ENCODE measurements around the gene TRPM5.

The TRPM5 gene

DNA sequence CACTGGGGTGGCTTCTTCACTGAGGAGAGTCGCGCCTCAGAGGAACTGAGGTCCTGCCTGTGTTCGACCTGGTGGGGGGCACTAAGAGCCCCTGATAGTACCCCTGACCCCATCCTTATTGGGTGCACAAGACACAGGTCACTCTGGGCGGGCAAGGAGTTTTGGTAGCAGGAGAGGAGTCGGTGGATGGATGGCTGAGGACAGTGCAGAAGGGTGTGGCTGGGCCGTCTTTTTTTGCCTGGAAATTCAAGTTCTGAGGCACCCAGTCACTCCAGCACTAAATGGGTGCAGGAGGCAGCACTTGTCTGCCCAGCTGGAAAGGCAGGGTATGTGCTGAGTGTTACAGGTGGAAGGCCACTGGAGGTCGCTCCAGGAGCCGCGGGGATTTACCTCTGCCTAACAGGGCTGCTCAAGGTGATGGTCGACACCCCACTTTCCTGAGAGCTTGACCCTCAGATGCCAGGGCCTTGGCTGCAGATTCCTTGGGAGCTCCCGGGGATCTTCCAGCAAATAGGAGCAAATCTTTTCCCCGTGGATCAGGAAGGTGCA lies 42.8 kb downstream of the TRPM5 start:
- no peak for DNase-seq (ENCODE audit: low read depth)
- peak overlapping the region; percentile 100 for H3K4me3 ChIP-seq (ENCODE audit: low read length)
- TF ChIP-seq, protein P1, sequence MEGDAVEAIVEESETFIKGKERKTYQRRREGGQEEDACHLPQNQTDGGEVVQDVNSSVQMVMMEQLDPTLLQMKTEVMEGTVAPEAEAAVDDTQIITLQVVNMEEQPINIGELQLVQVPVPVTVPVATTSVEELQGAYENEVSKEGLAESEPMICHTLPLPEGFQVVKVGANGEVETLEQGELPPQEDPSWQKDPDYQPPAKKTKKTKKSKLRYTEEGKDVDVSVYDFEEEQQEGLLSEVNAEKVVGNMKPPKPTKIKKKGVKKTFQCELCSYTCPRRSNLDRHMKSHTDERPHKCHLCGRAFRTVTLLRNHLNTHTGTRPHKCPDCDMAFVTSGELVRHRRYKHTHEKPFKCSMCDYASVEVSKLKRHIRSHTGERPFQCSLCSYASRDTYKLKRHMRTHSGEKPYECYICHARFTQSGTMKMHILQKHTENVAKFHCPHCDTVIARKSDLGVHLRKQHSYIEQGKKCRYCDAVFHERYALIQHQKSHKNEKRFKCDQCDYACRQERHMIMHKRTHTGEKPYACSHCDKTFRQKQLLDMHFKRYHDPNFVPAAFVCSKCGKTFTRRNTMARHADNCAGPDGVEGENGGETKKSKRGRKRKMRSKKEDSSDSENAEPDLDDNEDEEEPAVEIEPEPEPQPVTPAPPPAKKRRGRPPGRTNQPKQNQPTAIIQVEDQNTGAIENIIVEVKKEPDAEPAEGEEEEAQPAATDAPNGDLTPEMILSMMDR (conservative IDR thresholded peaks at IDR 0.05; ENCODE audit: low read depth, low read length) = peak; percentile 7

DNA sequence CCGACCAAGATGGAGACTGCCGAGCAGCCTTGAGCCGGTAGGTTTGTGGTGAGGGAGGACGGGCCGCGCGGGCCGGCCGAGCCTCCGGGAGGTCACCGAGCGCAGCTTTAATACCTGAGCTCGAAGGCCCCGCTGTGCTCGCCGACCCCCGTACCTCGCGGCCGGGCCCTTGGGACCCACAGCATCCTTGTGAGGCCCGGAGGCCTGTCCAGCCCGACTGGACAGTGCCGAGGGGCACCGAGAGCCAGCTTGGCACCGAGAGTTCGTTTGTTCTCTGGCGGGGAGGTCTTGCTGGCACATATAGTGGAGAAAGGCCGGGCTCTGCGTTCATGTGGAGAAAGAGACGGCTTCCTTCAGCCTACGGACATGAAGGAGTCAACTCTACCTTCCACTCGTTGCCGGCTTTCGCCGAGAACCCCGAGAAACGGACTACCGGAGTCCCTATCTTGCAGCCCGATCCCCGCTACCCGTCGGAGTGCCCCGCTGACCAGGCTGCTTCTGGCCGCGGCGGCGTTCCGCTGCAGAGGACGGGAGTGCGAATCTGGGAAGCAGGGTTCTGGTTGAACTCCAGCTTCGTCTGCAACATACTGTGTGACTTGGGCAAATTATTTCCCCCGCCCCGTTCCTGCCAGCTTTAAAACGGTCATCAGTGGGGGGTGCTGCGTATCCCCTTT lies 43.4 kb downstream of the TRPM5 start:
- DNase-seq (ENCODE audit: low read depth) = no peak
- TF ChIP-seq, protein P1 (conservative IDR thresholded peaks at IDR 0.05; ENCODE audit: low read depth, low read length) = no peak
- peak overlapping the region; percentile 100 for H3K4me3 ChIP-seq (ENCODE audit: low read length)

DNA sequence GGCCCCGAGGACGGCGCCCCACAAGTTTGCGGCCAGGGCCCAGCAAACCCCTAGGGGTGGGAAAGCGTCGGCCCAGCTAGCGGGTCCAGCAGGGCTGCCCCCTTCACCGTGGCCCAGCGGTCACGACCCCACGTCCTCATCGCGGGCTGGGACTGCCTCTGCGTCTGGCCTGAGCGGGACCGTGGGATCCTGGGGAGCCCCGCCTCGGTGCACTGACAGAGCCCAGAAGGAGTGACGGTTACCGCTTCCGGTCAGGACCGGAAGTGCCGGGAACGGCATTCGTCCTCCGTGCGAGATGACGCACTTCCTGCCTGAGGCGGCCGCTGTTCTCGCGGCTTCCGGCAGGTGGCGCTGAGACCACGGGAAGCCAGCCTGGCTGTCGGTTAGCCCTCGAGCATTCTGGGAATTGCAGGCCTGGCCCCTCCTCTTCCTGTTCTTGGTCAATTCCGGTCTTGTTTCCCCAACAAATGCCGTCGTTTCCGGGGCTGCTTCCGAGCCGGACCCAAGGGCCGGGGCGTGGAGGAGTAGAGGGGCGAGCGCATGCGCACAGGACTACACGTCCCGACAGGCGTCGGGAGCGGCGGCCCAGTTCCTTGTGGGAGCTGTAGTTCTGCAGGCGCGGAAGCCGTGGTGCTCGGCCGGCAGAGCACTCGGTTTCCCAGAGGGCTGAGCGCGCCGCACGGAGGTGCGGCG lies 44.1 kb downstream of the TRPM5 start, which contains the start of gene TSSC4:
Gene TSSC4 (plus strand): TSS at position 682 of the 693 bp plus-strand sequence. CDS start 1,884 bp downstream, outside the sequence.
- peak within 1 kb of the TSS; percentile 100 for H3K4me3 ChIP-seq (ENCODE audit: low read length)
- peak; percentile 98 for DNase-seq (ENCODE audit: low read depth)
- TF ChIP-seq, protein P1 (conservative IDR thresholded peaks at IDR 0.05; ENCODE audit: low read depth, low read length) = peak; percentile 99

DNA sequence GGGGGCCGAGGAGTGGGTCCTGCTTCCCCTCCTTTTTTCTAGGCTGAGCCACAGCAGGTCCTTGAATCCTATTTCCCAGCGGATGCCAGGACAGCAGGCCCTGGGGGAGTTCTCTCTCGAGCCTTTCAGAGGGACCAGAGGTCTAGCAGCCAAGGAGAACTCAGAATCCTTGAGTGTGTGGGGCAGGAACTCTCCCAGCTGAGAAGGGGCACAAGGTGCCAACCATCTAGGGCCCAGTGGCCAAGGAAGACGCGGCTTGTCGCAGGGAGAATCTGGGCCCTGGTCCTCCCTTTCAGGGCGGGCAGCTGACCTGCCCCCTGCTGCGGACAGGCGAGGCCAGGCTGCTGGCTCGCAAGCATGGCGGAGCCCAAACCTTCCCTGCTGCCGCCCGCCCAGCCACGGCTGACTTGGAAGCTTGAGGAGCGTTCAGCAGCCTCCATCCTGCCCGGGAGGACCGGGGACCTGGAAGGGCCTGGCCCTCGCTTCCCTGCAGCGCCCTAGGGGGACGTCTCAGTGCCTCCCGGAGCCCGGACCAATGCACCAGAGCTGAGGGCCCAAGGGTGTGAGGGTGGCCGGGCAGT lies 44.7 kb downstream of the TRPM5 start:
- no peak for DNase-seq (ENCODE audit: low read depth)
- TF ChIP-seq, protein P1 (conservative IDR thresholded peaks at IDR 0.05; ENCODE audit: low read depth, low read length) = no peak
- H3K4me3 ChIP-seq (ENCODE audit: low read length) = peak overlapping the region; percentile 75

DNA sequence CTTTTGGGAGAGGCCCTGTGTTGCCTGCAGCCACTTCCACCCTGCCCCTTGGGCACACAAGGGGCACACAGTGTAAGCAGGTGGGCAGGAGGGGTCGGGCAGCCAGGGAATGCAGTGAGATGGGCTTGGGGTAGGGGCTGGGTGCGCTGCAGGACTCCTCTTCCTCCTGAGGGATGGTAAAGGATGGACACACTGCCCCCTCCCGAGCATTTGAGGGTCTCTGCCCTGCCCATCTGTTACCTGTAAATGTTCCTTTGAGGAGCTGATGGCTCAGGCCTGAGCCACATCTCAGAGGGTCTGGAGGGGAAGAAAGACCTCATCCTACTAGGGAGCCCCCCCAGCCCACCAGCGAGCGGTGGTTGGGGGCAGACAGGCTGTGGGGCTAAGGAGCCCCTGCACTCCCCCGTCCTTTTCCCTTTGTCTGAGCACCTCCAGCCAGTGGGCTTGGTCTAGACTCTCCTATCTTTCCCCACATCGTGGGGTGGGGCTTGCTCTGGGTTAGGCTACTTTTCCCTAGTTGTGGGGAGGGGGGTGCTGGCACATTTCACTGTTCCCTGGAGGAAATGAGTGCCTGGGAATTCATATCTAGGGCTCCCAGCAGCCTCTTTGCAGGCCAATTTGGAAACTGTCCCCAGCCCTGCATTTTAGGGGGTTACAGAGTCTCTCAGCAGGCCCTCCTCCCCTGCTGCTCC lies 45.5 kb downstream of the TRPM5 start:
- TF ChIP-seq, protein P1 (conservative IDR thresholded peaks at IDR 0.05; ENCODE audit: low read depth, low read length) = no peak
- peak overlapping the region; percentile 75 for H3K4me3 ChIP-seq (ENCODE audit: low read length)
- no peak for DNase-seq (ENCODE audit: low read depth)

DNA sequence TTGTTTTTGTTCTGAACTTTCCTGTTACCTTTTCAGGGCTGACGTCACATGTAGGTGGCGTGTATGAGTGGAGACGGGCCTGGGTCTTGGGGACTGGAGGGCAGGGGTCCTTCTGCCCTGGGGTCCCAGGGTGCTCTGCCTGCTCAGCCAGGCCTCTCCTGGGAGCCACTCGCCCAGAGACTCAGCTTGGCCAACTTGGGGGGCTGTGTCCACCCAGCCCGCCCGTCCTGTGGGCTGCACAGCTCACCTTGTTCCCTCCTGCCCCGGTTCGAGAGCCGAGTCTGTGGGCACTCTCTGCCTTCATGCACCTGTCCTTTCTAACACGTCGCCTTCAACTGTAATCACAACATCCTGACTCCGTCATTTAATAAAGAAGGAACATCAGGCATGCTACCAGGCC lies 47.3 kb downstream of the TRPM5 start:
- TF ChIP-seq, protein P1 (conservative IDR thresholded peaks at IDR 0.05; ENCODE audit: low read depth, low read length) = no peak
- no peak for DNase-seq (ENCODE audit: low read depth)
- no peak overlapping the region for H3K4me3 ChIP-seq (ENCODE audit: low read length)

Data from retinal pigment epithelial cell (primary cell).